Chondrocyte (in vitro differentiated cells): ENCODE data around the gene MR1. TPM values are rescaled to one million over a fixed set of nuclear protein-coding genes. Genes with fewer than 3 reads are reported as not detected.
"Not testable (repeated sequence)": the region's sequence is repeated elsewhere in the genome, so short reads cannot be mapped to it uniquely, and the experiment has no call there.

Experiments used
- DNase-seq: peaks from one replicate; pipeline ENCODE4 v3.0.0; 2021; ENCODE audit warnings: mixed read lengths, low spot score
- H3K27ac Mint-ChIP-seq: one replicate; pipeline ENCODE4 v1.8.0; 2021; ENCODE audit warnings: mild to moderate bottlenecking, moderate library complexity, mixed read lengths; ENCODE audit not compliant: unreplicated experiment
- H3K27me3 Mint-ChIP-seq: 2 replicates; pipeline ENCODE4 v1.8.0; 2021; ENCODE audit warnings: low read depth, mixed read lengths
- H3K36me3 Mint-ChIP-seq: 2 replicates; pipeline ENCODE4 v1.8.0; 2021; ENCODE audit warnings: low read depth, mixed read lengths
- H3K4me1 Mint-ChIP-seq: 2 replicates; pipeline ENCODE4 v1.8.0; 2021; ENCODE audit warnings: low read depth, mild to moderate bottlenecking, mixed read lengths
- H3K4me3 Mint-ChIP-seq: one replicate; pipeline ENCODE4 v1.8.0; 2021; ENCODE audit warnings: mild to moderate bottlenecking, moderate library complexity, mixed read lengths; ENCODE audit not compliant: unreplicated experiment
- H3K9me3 Mint-ChIP-seq: 2 replicates; pipeline ENCODE4 v1.8.0; 2021; ENCODE audit warnings: low read depth, mixed read lengths
- CTCF ChIP-seq: fragments of 200-600 bp; sonication (generic); IDR thresholded peaks from 2 replicates; pipeline ENCODE4 v1.5.0; 2021; ENCODE audit warnings: antibody characterized with exemption, mild to moderate bottlenecking, moderate library complexity
- total RNA-seq: library from RNA; stranded (reverse); gene quantifications from 3 replicates; pipeline ENCODE4 v1.2.1, GENCODE V29; 2021

Gene MR1
- total RNA-seq, 1 donor from 2014 or later, result 3.8 TPM

GRCh38 chr1:181060066-181060465 lies 26.3 kb downstream of the MR1 start:
- no peaks in the 10 kb centered on the region for H3K27me3 Mint-ChIP-seq
- no peak for TF ChIP-seq CTCF
- H3K27ac Mint-ChIP-seq, result no peak overlapping the region
- no peak for DNase-seq
- peaks cover 3% of the 10 kb centered on the region for H3K36me3 Mint-ChIP-seq
- H3K9me3 Mint-ChIP-seq, result peaks cover 4% of the 10 kb centered on the region
- no peak overlapping the region for H3K4me3 Mint-ChIP-seq
- H3K4me1 Mint-ChIP-seq, result peaks cover 14% of the 10 kb centered on the region

GRCh38 chr1:181060947-181061346 lies 27.2 kb downstream of the MR1 start:
- H3K4me1 Mint-ChIP-seq, H3K27me3 Mint-ChIP-seq, H3K4me3 Mint-ChIP-seq, H3K36me3 Mint-ChIP-seq, DNase-seq, H3K27ac Mint-ChIP-seq, H3K9me3 Mint-ChIP-seq: not testable (repeated sequence)

GRCh38 chr1:181061487-181061886 lies 27.7 kb downstream of the MR1 start:
- no peak overlapping the region for H3K4me3 Mint-ChIP-seq
- H3K4me1 Mint-ChIP-seq, result peaks cover 9% of the 10 kb centered on the region
- H3K36me3 Mint-ChIP-seq, result peaks cover 3% of the 10 kb centered on the region
- H3K27ac Mint-ChIP-seq, result no peak overlapping the region
- DNase-seq, result no peak
- H3K9me3 Mint-ChIP-seq, result peaks cover 4% of the 10 kb centered on the region
- no peaks in the 10 kb centered on the region for H3K27me3 Mint-ChIP-seq
- no peak for TF ChIP-seq CTCF

- Mint-ChIP-seq H3K4me1 (peaks cover 3% of the 10 kb centered on the region), H3K9me3 (peaks cover 4% of the 10 kb centered on the region), H3K27ac (no peak overlapping the region), H3K4me3 (no peak overlapping the region), H3K36me3 (peaks cover 3% of the 10 kb centered on the region), H3K27me3 (no peaks in the 10 kb centered on the region)
- DNase-seq, result no peak
- TF ChIP-seq CTCF, result no peak
These were observed 28.4 kb downstream of the MR1 start for GRCh38 chr1:181061891-181062835.

GRCh38 chr1:181062836-181063428 lies 29.1 kb downstream of the MR1 start:
- H3K27ac Mint-ChIP-seq, result no peak overlapping the region
- DNase-seq, result no peak
- peaks cover 4% of the 10 kb centered on the region for H3K9me3 Mint-ChIP-seq
- no peak overlapping the region for H3K4me3 Mint-ChIP-seq
- no peaks in the 10 kb centered on the region for H3K4me1 Mint-ChIP-seq
- H3K36me3 Mint-ChIP-seq, result peaks cover 3% of the 10 kb centered on the region
- no peak for TF ChIP-seq CTCF
- no peaks in the 10 kb centered on the region for H3K27me3 Mint-ChIP-seq
